GM12801 (cell line): Measurements from ENCODE around the gene CFAP251.

Experiments used
- CTCF ChIP-seq: IDR thresholded peaks from one replicate; pipeline ENCODE4 v1.5.1; 2011; ENCODE audit warnings: control low read depth; ENCODE audit not compliant: insufficient read length; ENCODE audit errors: extremely low read depth

CFAP251 gene

DNA sequence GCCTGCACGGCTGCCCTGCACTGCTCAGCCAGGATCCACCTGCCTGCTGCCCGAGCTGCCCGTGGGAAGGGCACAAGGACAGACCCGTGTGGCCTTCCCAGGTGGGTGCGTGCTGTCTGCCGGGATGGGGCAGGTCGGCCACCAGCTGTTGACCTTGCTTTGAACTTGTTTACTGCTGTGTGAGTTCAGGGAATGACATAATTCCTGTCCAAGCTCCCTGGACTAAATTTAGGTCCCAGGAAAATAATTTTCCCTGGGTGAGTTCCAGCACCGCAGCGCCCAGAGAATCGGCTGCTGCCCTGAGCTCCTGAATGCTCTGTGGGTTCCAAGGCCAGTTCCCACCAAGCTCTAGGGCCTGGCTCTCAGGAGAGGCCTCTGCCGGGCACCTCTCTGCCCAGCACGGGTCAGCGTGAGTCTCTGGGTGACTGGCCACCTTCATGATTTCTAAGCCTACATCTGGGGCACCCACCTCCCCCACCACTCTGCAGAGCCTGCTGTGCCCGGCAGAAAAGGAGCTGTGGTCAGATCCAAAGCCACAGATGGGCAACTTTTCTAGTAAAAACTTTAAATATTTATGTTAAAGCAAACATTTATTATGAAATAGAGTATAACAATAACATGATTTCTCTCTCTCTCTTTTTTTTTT, 133.0 kb downstream of the CFAP251 start:
- TF ChIP-seq CTCF = no peak

DNA sequence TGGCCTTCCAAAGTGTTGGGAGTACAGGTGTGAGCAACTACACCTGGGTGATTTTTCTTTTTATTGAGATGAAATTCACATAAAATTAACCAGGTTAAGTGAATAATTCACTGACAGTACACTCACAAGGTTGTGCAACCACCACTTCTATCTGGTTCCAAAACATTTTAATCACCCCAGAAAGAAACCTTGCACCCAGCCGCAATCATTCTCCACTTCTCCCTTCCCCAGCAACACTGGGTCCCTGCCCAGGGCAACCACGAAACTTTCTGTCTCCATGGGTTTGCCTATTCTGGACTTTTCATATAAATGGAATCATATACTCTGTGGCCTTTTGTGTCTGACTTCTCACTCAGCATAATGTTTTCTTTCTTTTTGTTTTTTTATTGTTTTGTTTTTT, 133.9 kb downstream of the CFAP251 start:
- no peak for TF ChIP-seq CTCF
